Fibroblast of the aortic adventitia (primary cell): Measurements from ENCODE around the gene WIF1. TPM values are rescaled to one million over a fixed set of nuclear protein-coding genes. Genes with fewer than 3 reads are reported as not detected.

ENCODE experiments used
- DNase-seq: peaks from one replicate; pipeline ENCODE4 v3.0.0-alpha.2; 2010; ENCODE audit warnings: low read depth
- H3K4me3 ChIP-seq: 2 replicates; pipeline ENCODE4 v1.5.1; 2011; ENCODE audit warnings: low read depth, mild to moderate bottlenecking, control low read depth, low read length, moderate library complexity
- CTCF ChIP-seq: IDR thresholded peaks from 2 replicates; pipeline ENCODE4 v1.5.1; 2011; ENCODE audit warnings: mild to moderate bottlenecking, low read length, control low read depth, inconsistent platforms; ENCODE audit not compliant: insufficient read depth
- total RNA-seq: library from RNA; depleted of rRNA; stranded (reverse); fragments of >200 nt; gene quantifications from 2 replicates; pipeline ENCODE4 v1.2.3, GENCODE V29; 2012; ENCODE audit warnings: low replicate concordance

Gene WIF1
- under 0.01 TPM in 1 of 2 replicates, not detected in the other for total RNA-seq

GRCh38 chr12:65121049-65121955, at the start of gene WIF1:
TSS of gene WIF1 (minus strand) at chr12:65121305. CDS start at chr12:65121191, 114 bp downstream.
- TF ChIP-seq CTCF: no peak
- DNase-seq: no peak
- peak within 1 kb of the TSS; percentile 31 for H3K4me3 ChIP-seq

GRCh38 chr12:65170209-65170881, 49.2 kb upstream of the WIF1 start:
- peak; percentile 43 for DNase-seq
- no peak for TF ChIP-seq CTCF
- peak overlapping the region; percentile 94 for H3K4me3 ChIP-seq

- peak within 1 kb of the TSS; percentile 94 for H3K4me3 ChIP-seq
- TF ChIP-seq CTCF: no peak
- peak; percentile 84 for DNase-seq
Measured at GRCh38 chr12:65169320-65170208, 48.5 kb upstream of the WIF1 start, which contains the start of gene LEMD3. TSS of gene LEMD3 (plus strand) at chr12:65169583. CDS start at chr12:65169597, 14 bp downstream.

- no peak for TF ChIP-seq CTCF
- peak overlapping the region; percentile 94 for H3K4me3 ChIP-seq
- DNase-seq: no peak
Measured at GRCh38 chr12:65168681-65169319, 47.7 kb upstream of the WIF1 start.

- DNase-seq: no peak
- TF ChIP-seq CTCF: no peak
- no peak overlapping the region for H3K4me3 ChIP-seq
Measured at GRCh38 chr12:65164774-65165173, 43.7 kb upstream of the WIF1 start.

GRCh38 chr12:65164244-65164643, 43.1 kb upstream of the WIF1 start:
- DNase-seq: no peak
- H3K4me3 ChIP-seq: no peak overlapping the region
- TF ChIP-seq CTCF: no peak
